Muscle layer of colon (tissue), 2 donors: ENCODE measurements around the gene SPANXN4.

Experiments
- H3K27ac ChIP-seq: one replicate; pipeline ENCODE4 v1.7.0; 2013; ENCODE audit warnings: low read depth, mild to moderate bottlenecking, low read length, moderate library complexity
- H3K27me3 ChIP-seq, 2 donors: one replicate each; pipeline ENCODE4 v1.7.0; 2013; ENCODE audit warnings: low read length in 2 of 2, mild to moderate bottlenecking in 2 of 2; ENCODE audit not compliant: insufficient read depth in 2 of 2, control insufficient read depth in 1 of 2
- H3K36me3 ChIP-seq: one replicate; pipeline ENCODE4 v1.7.0; 2013; ENCODE audit warnings: mild to moderate bottlenecking, low read length; ENCODE audit not compliant: insufficient read depth
- H3K4me1 ChIP-seq: one replicate; pipeline ENCODE4 v1.7.0; 2013; ENCODE audit warnings: mild to moderate bottlenecking, low read length; ENCODE audit not compliant: insufficient read depth
- H3K4me3 ChIP-seq, 2 donors: one replicate each; pipeline ENCODE4 v1.7.0; 2013; ENCODE audit warnings: low read length in 2 of 2, low read depth in 1 of 2, mild to moderate bottlenecking in 1 of 2, moderate library complexity in 1 of 2
- H3K9ac ChIP-seq: one replicate; pipeline ENCODE4 v1.7.0; 2013; ENCODE audit warnings: low read length
- H3K9me3 ChIP-seq: one replicate; pipeline ENCODE4 v1.7.0; 2013; ENCODE audit warnings: mild to moderate bottlenecking, low read length
- donor health status: abdominal sarcoma.
- donor health status: Adenocarcinoma of cecum.

SPANXN4 gene

GRCh38 chrX:143025628-143026027, at the start of gene SPANXN4:
SPANXN4 (plus strand) TSS chrX:143025928; CDS start chrX:143026015, 87 bp downstream.
- no peaks in the 10 kb centered on the region for H3K36me3 ChIP-seq

GRCh38 chrX:142977128-142977914, 48.4 kb upstream of the SPANXN4 start:
- H3K27ac ChIP-seq, result no peak overlapping the region
- no peak overlapping the region for H3K4me3 ChIP-seq
- H3K27me3 ChIP-seq, result no peaks in the 10 kb centered on the region
- H3K36me3 ChIP-seq, result no peaks in the 10 kb centered on the region
- no peak overlapping the region for H3K9ac ChIP-seq
- H3K4me1 ChIP-seq, result no peaks in the 10 kb centered on the region
- H3K9me3 ChIP-seq, result no peaks in the 10 kb centered on the region

More at GRCh38 chrX:143025628-143026027, at the start of gene SPANXN4:
- no peak within 1 kb of the TSS for H3K9ac ChIP-seq
- no peaks in the 10 kb centered on the region for H3K4me1 ChIP-seq
- no peak within 1 kb of the TSS for H3K27ac ChIP-seq
- H3K27me3 ChIP-seq, result no peaks in the 10 kb centered on the region
- no peaks in the 10 kb centered on the region for H3K9me3 ChIP-seq
- no peak within 1 kb of the TSS for H3K4me3 ChIP-seq

GRCh38 chrX:142978130-142978684, 47.5 kb upstream of the SPANXN4 start:
- Histone ChIP-seq H3K27me3 (no peaks in the 10 kb centered on the region), H3K27ac (no peak overlapping the region), H3K4me3 (no peak overlapping the region), H3K9me3 (no peaks in the 10 kb centered on the region), H3K9ac (no peak overlapping the region), H3K4me1 (no peaks in the 10 kb centered on the region), H3K36me3 (no peaks in the 10 kb centered on the region)

- H3K9me3 ChIP-seq, result no peaks in the 10 kb centered on the region
- H3K9ac ChIP-seq, result no peak overlapping the region
- no peak overlapping the region for H3K27ac ChIP-seq
- H3K36me3 ChIP-seq, result no peaks in the 10 kb centered on the region
- H3K27me3 ChIP-seq, result no peaks in the 10 kb centered on the region
- H3K4me3 ChIP-seq, result no peak overlapping the region
- H3K4me1 ChIP-seq, result no peaks in the 10 kb centered on the region
Observed at GRCh38 chrX:142982679-142983078, 43.0 kb upstream of the SPANXN4 start.

- Histone ChIP-seq H3K36me3 (no peaks in the 10 kb centered on the region), H3K27ac (no peak overlapping the region)
Observed at GRCh38 chrX:142994988-142995387, 30.7 kb upstream of the SPANXN4 start.

DNA sequence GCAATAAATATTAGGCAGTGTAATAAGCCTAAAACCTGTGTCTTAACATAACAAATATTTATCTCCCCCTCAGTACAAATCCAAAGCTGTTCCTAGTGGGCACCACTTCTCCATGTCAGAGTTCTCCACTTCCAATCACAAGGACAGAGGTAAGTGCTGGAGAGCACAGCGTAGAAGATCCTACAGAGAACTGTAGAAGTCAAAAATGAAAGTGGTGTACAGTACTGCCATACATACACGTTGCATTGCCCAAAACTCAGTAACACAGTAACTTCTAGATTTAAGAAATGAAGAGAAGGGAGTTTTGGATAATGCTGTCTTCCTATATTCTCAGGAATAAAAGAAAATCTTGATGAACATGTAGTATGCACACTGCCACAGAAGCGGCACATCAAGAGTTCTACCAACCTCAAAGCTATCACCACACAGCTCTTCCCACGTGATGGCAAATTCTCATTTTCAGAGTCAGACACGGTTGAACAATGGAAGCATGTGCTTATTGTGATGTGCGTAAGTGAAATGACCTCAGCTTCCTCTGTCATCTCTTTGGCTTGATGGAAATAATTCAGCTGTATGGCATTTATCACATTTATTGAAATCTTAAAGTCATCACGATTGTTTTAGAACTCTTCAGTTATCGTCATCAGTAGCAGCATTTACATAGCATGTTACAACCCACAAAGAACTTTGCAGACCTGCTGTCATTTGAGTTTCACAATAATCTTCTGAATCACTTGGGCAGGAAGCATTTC, 27.1 kb upstream of the SPANXN4 start:
- no peak overlapping the region for H3K9ac ChIP-seq
- H3K4me3 ChIP-seq, result no peak overlapping the region
- no peaks in the 10 kb centered on the region for H3K27me3 ChIP-seq

More at GRCh38 chrX:142994988-142995387, 30.7 kb upstream of the SPANXN4 start:
- H3K4me1 ChIP-seq, result no peaks in the 10 kb centered on the region
- H3K9ac ChIP-seq, result no peak overlapping the region
- no peaks in the 10 kb centered on the region for H3K9me3 ChIP-seq
- H3K4me3 ChIP-seq, result no peak overlapping the region
- no peaks in the 10 kb centered on the region for H3K27me3 ChIP-seq

GRCh38 chrX:142999199-142999701, 26.5 kb upstream of the SPANXN4 start:
- H3K4me1 ChIP-seq, result no peaks in the 10 kb centered on the region
- H3K27ac ChIP-seq, result no peak overlapping the region
- H3K4me3 ChIP-seq, result no peak overlapping the region
- H3K9ac ChIP-seq, result no peak overlapping the region
- no peaks in the 10 kb centered on the region for H3K36me3 ChIP-seq
- H3K27me3 ChIP-seq, result no peaks in the 10 kb centered on the region
- H3K9me3 ChIP-seq, result no peaks in the 10 kb centered on the region

More for the DNA sequence above, 27.1 kb upstream of the SPANXN4 start:
- Histone ChIP-seq H3K27ac (no peak overlapping the region), H3K36me3 (no peaks in the 10 kb centered on the region), H3K4me1 (no peaks in the 10 kb centered on the region), H3K9me3 (no peaks in the 10 kb centered on the region)

GRCh38 chrX:143002206-143002605, 23.5 kb upstream of the SPANXN4 start:
- no peaks in the 10 kb centered on the region for H3K36me3 ChIP-seq
- no peaks in the 10 kb centered on the region for H3K4me1 ChIP-seq

DNA sequence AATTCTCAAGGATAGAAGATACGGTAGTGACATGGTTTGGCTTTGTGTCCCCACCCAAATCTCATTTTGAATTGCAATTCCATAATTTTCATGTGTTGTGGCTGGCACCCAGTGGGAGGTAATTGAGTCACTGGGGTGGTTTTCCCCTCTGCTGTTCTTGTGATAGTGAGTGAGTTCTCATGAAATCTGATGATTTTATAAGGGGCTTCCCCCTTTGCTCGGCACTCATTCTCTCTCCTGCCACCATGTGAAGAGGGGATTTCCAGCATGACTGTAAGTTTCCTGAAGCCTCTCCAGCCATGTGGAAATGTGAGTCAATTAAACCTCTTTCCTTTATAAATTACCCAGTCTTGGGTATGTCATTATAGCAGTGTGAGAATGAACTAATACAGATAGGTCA, 8.5 kb upstream of the SPANXN4 start:
- no peaks in the 10 kb centered on the region for H3K27me3 ChIP-seq
- H3K4me1 ChIP-seq, result no peaks in the 10 kb centered on the region
- no peaks in the 10 kb centered on the region for H3K9me3 ChIP-seq
- H3K36me3 ChIP-seq, result no peaks in the 10 kb centered on the region
- no peak overlapping the region for H3K27ac ChIP-seq
- H3K4me3 ChIP-seq, result no peak overlapping the region
- H3K9ac ChIP-seq, result no peak overlapping the region

More at GRCh38 chrX:143002206-143002605, 23.5 kb upstream of the SPANXN4 start:
- H3K9ac ChIP-seq, result no peak overlapping the region
- H3K27ac ChIP-seq, result no peak overlapping the region
- no peak overlapping the region for H3K4me3 ChIP-seq
- no peaks in the 10 kb centered on the region for H3K27me3 ChIP-seq
- H3K9me3 ChIP-seq, result no peaks in the 10 kb centered on the region

- Histone ChIP-seq H3K27ac (no peak overlapping the region), H3K36me3 (no peaks in the 10 kb centered on the region), H3K4me3 (no peak overlapping the region), H3K4me1 (no peaks in the 10 kb centered on the region), H3K9me3 (no peaks in the 10 kb centered on the region), H3K9ac (no peak overlapping the region), H3K27me3 (no peaks in the 10 kb centered on the region)
Observed at GRCh38 chrX:143027275-143027674, 1.5 kb downstream of the SPANXN4 start.

GRCh38 chrX:143047511-143047910, 21.8 kb downstream of the SPANXN4 start:
- Histone ChIP-seq H3K27ac (no peak overlapping the region), H3K36me3 (no peaks in the 10 kb centered on the region), H3K9me3 (no peaks in the 10 kb centered on the region), H3K4me1 (no peaks in the 10 kb centered on the region), H3K9ac (no peak overlapping the region), H3K4me3 (no peak overlapping the region), H3K27me3 (no peaks in the 10 kb centered on the region)
